Femur (tissue), 1 donor: Measurements from ENCODE around the gene CD247.

ENCODE experiments used
- DNase-seq: peaks from one replicate; pipeline ENCODE4 v3.0.0-alpha.2; 2017

CD247 gene

GRCh38 chr1:167511374-167511986, 6.8 kb downstream of the CD247 start:
- no peak for DNase-seq

GRCh38 chr1:167510881-167511280, 7.4 kb downstream of the CD247 start:
- DNase-seq, result no peak

- no peak for DNase-seq
Observed at GRCh38 chr1:167510244-167510643, 8.1 kb downstream of the CD247 start.

- DNase-seq, result no peak
Observed at GRCh38 chr1:167509587-167509986, 8.7 kb downstream of the CD247 start.

- DNase-seq, result no peak
Observed at GRCh38 chr1:167507719-167508118, 10.6 kb downstream of the CD247 start.

GRCh38 chr1:167504467-167504827, 13.9 kb downstream of the CD247 start:
- no peak for DNase-seq

GRCh38 chr1:167503626-167504466, 14.5 kb downstream of the CD247 start:
- no peak for DNase-seq

- DNase-seq, result no peak
Observed at GRCh38 chr1:167502719-167503462, 15.4 kb downstream of the CD247 start.

- DNase-seq, result no peak
Observed at GRCh38 chr1:167502192-167502551, 16.2 kb downstream of the CD247 start.

GRCh38 chr1:167501515-167502191, 16.7 kb downstream of the CD247 start:
- no peak for DNase-seq

GRCh38 chr1:167500283-167500860, 18.0 kb downstream of the CD247 start:
- no peak for DNase-seq

GRCh38 chr1:167499664-167500101, 18.6 kb downstream of the CD247 start:
- no peak for DNase-seq

- no peak for DNase-seq
Observed at GRCh38 chr1:167499106-167499505, 19.2 kb downstream of the CD247 start.

- no peak for DNase-seq
Observed at GRCh38 chr1:167496797-167497619, 21.3 kb downstream of the CD247 start.

GRCh38 chr1:167493372-167493771, 25.0 kb downstream of the CD247 start:
- no peak for DNase-seq

- DNase-seq, result no peak
Observed at GRCh38 chr1:167492481-167492910, 25.8 kb downstream of the CD247 start.

GRCh38 chr1:167491586-167492461, 26.5 kb downstream of the CD247 start:
- DNase-seq, result no peak

- DNase-seq, result no peak
Observed at GRCh38 chr1:167490765-167491164, 27.6 kb downstream of the CD247 start.

- DNase-seq, result no peak
Observed at GRCh38 chr1:167489571-167490340, 28.6 kb downstream of the CD247 start.

GRCh38 chr1:167488786-167489185, 29.5 kb downstream of the CD247 start:
- DNase-seq, result no peak
